Mesodermal cell (in vitro differentiated cells): Measurements from ENCODE around the gene SF1.
A peak's percentile ranks its signal among the peaks of the same experiment; 100 is the strongest.

ENCODE experiments used
- H3K27ac ChIP-seq: 2 replicates; pipeline ENCODE4 v1.7.0; 2013; ENCODE audit warnings: mild to moderate bottlenecking, low read depth, low read length, moderate library complexity; ENCODE audit not compliant: severe bottlenecking
- H3K36me3 ChIP-seq: 2 replicates; pipeline ENCODE4 v1.7.1; 2013; ENCODE audit warnings: mild to moderate bottlenecking, low read length, moderate library complexity; ENCODE audit not compliant: control insufficient read depth, insufficient read depth
- H3K4me1 ChIP-seq: one replicate; pipeline ENCODE4 v1.7.1; 2013; ENCODE audit warnings: mild to moderate bottlenecking, low read length; ENCODE audit not compliant: insufficient read depth, control insufficient read depth, poor library complexity, severe bottlenecking
- H3K4me3 ChIP-seq: 2 replicates; pipeline ENCODE4 v1.7.0; 2013; ENCODE audit warnings: low read length, control low read depth, mild to moderate bottlenecking; ENCODE audit not compliant: insufficient read depth, poor library complexity, severe bottlenecking; ENCODE audit errors: extremely low read depth
- H3K9me3 ChIP-seq: 2 replicates; pipeline ENCODE4 v1.7.1; 2013; ENCODE audit warnings: mild to moderate bottlenecking, low read length, moderate library complexity; ENCODE audit not compliant: control insufficient read depth
- WGBS, 2 experiments: methylation state at CpG; one replicate each; pipeline ENCODE4 v1.1.5; 2013; ENCODE audit warnings: missing lambda C conversion rate in 2 of 2; ENCODE audit not compliant: insufficient coverage in 2 of 2; 5-methylcytosine and 5-hydroxymethylcytosine counted together

SF1 gene

GRCh38 chr11:64810271-64810890, 32.0 kb upstream of the SF1 start, which contains the start of gene MEN1:
Gene MEN1 (minus strand): TSS chr11:64810551. CDS start chr11:64810109, 442 bp downstream.
- Histone ChIP-seq H3K4me1 (peaks cover 3% of the 10 kb centered on the region), H3K27ac (no peak within 1 kb of the TSS), H3K9me3 (no peaks in the 10 kb centered on the region), H3K36me3 (peaks cover 33% of the 10 kb centered on the region), H3K4me3 (peak within 1 kb of the TSS; percentile 99)
- 0 to 1% methylated on average over 32 to 41 of the region's 46 CpGs for WGBS, 2 experiments

GRCh38 chr11:64809781-64810241, 31.5 kb upstream of the SF1 start:
- Histone ChIP-seq H3K4me1 (peaks cover 3% of the 10 kb centered on the region), H3K36me3 (peaks cover 38% of the 10 kb centered on the region), H3K27ac (no peak overlapping the region), H3K9me3 (no peaks in the 10 kb centered on the region), H3K4me3 (peak overlapping the region; percentile 99)
- 3% methylated on average over 38 to 41 of the region's 44 CpGs for WGBS, 2 experiments

GRCh38 chr11:64805481-64805880, 27.1 kb upstream of the SF1 start:
- Histone ChIP-seq H3K9me3 (no peaks in the 10 kb centered on the region), H3K4me3 (no peak overlapping the region), H3K36me3 (peaks cover 52% of the 10 kb centered on the region), H3K4me1 (peaks cover 15% of the 10 kb centered on the region), H3K27ac (no peak overlapping the region)
- 91 to 95% methylated on average over 7 of the region's 9 CpGs for WGBS, 2 experiments

GRCh38 chr11:64804346-64805210, 26.2 kb upstream of the SF1 start:
- H3K4me3 ChIP-seq = peak overlapping the region; percentile 59
- no peak overlapping the region for H3K27ac ChIP-seq
- WGBS, 2 experiments = 94% methylated on average over 36 to 40 of the region's 41 CpGs
- H3K36me3 ChIP-seq = peaks cover 56% of the 10 kb centered on the region
- H3K4me1 ChIP-seq = peaks cover 15% of the 10 kb centered on the region
- H3K9me3 ChIP-seq = no peaks in the 10 kb centered on the region

- Histone ChIP-seq H3K4me1 (peaks cover 12% of the 10 kb centered on the region), H3K36me3 (peaks cover 61% of the 10 kb centered on the region), H3K9me3 (no peaks in the 10 kb centered on the region), H3K27ac (peak overlapping the region; percentile 73), H3K4me3 (peak overlapping the region; percentile 59)
- 43 to 44% methylated on average over 15 of the region's 15 CpGs for WGBS, 2 experiments
These were observed 25.6 kb upstream of the SF1 start for GRCh38 chr11:64803846-64804345.

GRCh38 chr11:64803158-64803845, 25.0 kb upstream of the SF1 start, which contains the start of gene MAP4K2:
Gene MAP4K2 (minus strand): TSS chr11:64803214. CDS start chr11:64803149, 65 bp downstream.
- H3K27ac ChIP-seq = peak within 1 kb of the TSS; percentile 73
- peak within 1 kb of the TSS; percentile 59 for H3K4me3 ChIP-seq
- H3K9me3 ChIP-seq = no peaks in the 10 kb centered on the region
- WGBS, 2 experiments = 0% methylated on average over 26 to 35 of the region's 58 CpGs
- H3K4me1 ChIP-seq = peaks cover 12% of the 10 kb centered on the region
- peaks cover 57% of the 10 kb centered on the region for H3K36me3 ChIP-seq

GRCh38 chr11:64802370-64803157, 24.2 kb upstream of the SF1 start:
- Histone ChIP-seq H3K27ac (no peak overlapping the region), H3K4me1 (peaks cover 12% of the 10 kb centered on the region), H3K36me3 (peaks cover 50% of the 10 kb centered on the region), H3K9me3 (no peaks in the 10 kb centered on the region), H3K4me3 (peak overlapping the region; percentile 49)
- WGBS, 2 experiments = 17 to 26% methylated on average over 32 to 42 of the region's 54 CpGs

GRCh38 chr11:64801561-64802369, 23.4 kb upstream of the SF1 start:
- WGBS, 2 experiments = 83 to 87% methylated on average over 10 to 13 of the region's 13 CpGs
- Histone ChIP-seq H3K27ac (no peak overlapping the region), H3K4me1 (peaks cover 12% of the 10 kb centered on the region), H3K36me3 (peaks cover 50% of the 10 kb centered on the region), H3K4me3 (peak overlapping the region; percentile 49), H3K9me3 (no peaks in the 10 kb centered on the region)

GRCh38 chr11:64801158-64801464, 22.8 kb upstream of the SF1 start:
- Histone ChIP-seq H3K27ac (no peak overlapping the region), H3K9me3 (no peaks in the 10 kb centered on the region)
- 86 to 92% methylated on average over 2 to 9 of the region's 9 CpGs for WGBS, 2 experiments

More at GRCh38 chr11:64801158-64801464, 22.8 kb upstream of the SF1 start:
- peaks cover 48% of the 10 kb centered on the region for H3K36me3 ChIP-seq
- no peak overlapping the region for H3K4me3 ChIP-seq
- H3K4me1 ChIP-seq = peaks cover 12% of the 10 kb centered on the region
